ENCODE measurements around the gene CEP162.
A peak's percentile ranks its signal among the peaks of the same experiment; 100 is the strongest.
"Not testable (repeated sequence)": the region's sequence is repeated elsewhere in the genome, so short reads cannot be mapped to it uniquely, and the experiment has no call there.

CEP162 gene

GRCh38 chr6:84141521-84141920 lies 85.9 kb downstream of the CEP162 start:
- no peak for DNase-seq

GRCh38 chr6:84139311-84139710 lies 88.1 kb downstream of the CEP162 start:
- DNase-seq, result no peak

- DNase-seq, result peak in 1 of 3 experiments; percentile 10
Observed at GRCh38 chr6:84137989-84138575, 89.4 kb downstream of the CEP162 start.

GRCh38 chr6:84137051-84137375 lies 90.4 kb downstream of the CEP162 start:
- no peak for DNase-seq

- DNase-seq, result no peak
Observed at GRCh38 chr6:84136364-84137050, 90.9 kb downstream of the CEP162 start.

- no peak for DNase-seq
Observed at GRCh38 chr6:84135291-84135690, 92.2 kb downstream of the CEP162 start.

- not testable (repeated sequence) for DNase-seq
Observed at GRCh38 chr6:84133385-84133784, 94.1 kb downstream of the CEP162 start.

GRCh38 chr6:84129588-84129987 lies 97.9 kb downstream of the CEP162 start:
- DNase-seq, result not testable (repeated sequence)

GRCh38 chr6:84123186-84123585 lies 104.3 kb downstream of the CEP162 start:
- DNase-seq, result no peak

GRCh38 chr6:84119277-84119676 lies 108.2 kb downstream of the CEP162 start:
- DNase-seq, result no peak

- DNase-seq, result no peak
Observed at GRCh38 chr6:84118191-84118590, 109.3 kb downstream of the CEP162 start.

- DNase-seq, result not testable (repeated sequence)
Observed at GRCh38 chr6:84114933-84115594, 112.4 kb downstream of the CEP162 start.

- not testable (repeated sequence) for DNase-seq
Observed at GRCh38 chr6:84111351-84111750, 116.1 kb downstream of the CEP162 start.

GRCh38 chr6:84107495-84107894 lies 119.9 kb downstream of the CEP162 start:
- DNase-seq, result no peak

GRCh38 chr6:84105215-84105924 lies 122.1 kb downstream of the CEP162 start:
- DNase-seq, result not testable (repeated sequence)

GRCh38 chr6:84103029-84103428 lies 124.4 kb downstream of the CEP162 start:
- no peak for DNase-seq

GRCh38 chr6:84095156-84095555 lies 132.3 kb downstream of the CEP162 start:
- no peak for DNase-seq

GRCh38 chr6:84093441-84094435 lies 133.7 kb downstream of the CEP162 start:
- no peak for DNase-seq

GRCh38 chr6:84089552-84089951 lies 137.9 kb downstream of the CEP162 start:
- DNase-seq, result no peak

GRCh38 chr6:84089081-84089480 lies 138.4 kb downstream of the CEP162 start:
- DNase-seq, result no peak

- DNase-seq, result no peak
Observed at GRCh38 chr6:84086545-84087429, 140.7 kb downstream of the CEP162 start.

All from NCI-H1417 (cell line).